BJ (cell line): ENCODE measurements around the gene ADAM19. TPM values are rescaled to one million over a fixed set of nuclear protein-coding genes. Genes with fewer than 3 reads are reported as not detected.

Experiments used
- CTCF ChIA-PET: fragments of 350-600 bp; formaldehyde crosslinking; extraction: SDS; loops from one replicate; lab custom pipeline; 2021; ENCODE audit warnings: antibody characterized with exemption, inconsistent platforms; lab: Yijun Ruan, JAX
- POLR2A ChIA-PET: fragments of 300-600 bp; sonication (Branson Sonifier 250); formaldehyde crosslinking; extraction: SDS; loops from one replicate; lab custom pipeline; 2021; ENCODE audit warnings: antibody characterized with exemption; lab: Charles Lee
- DNase-seq: peaks from one replicate; pipeline ENCODE4 v3.0.0-alpha.2; 2011; ENCODE audit warnings: low read depth
- H3K27me3 ChIP-seq: 2 replicates; pipeline ENCODE4 v1.6.0; 2011; ENCODE audit warnings: low read length; ENCODE audit not compliant: control insufficient read depth, insufficient read depth
- H3K36me3 ChIP-seq: 2 replicates; pipeline ENCODE4 v1.5.1; 2011; ENCODE audit warnings: low read length; ENCODE audit not compliant: control insufficient read depth, insufficient read depth
- H3K4me3 ChIP-seq: 2 replicates; pipeline ENCODE4 v1.5.1; 2011; ENCODE audit warnings: low read depth, mild to moderate bottlenecking, control low read depth, low read length
- polyA plus RNA-seq: library from polyadenylated mRNA; depleted of rRNA; stranded (reverse); fragments of >200 nt; gene quantifications from 2 replicates; pipeline ENCODE4 v1.2.3, GENCODE V29; 2011
- TF ChIP-seq, protein P1 (sequence below): IDR thresholded peaks from 2 replicates; pipeline ENCODE4 v1.5.1; 2011; ENCODE audit warnings: low read depth, mild to moderate bottlenecking, control low read depth, inconsistent platforms, low read length, moderate library complexity; ENCODE audit not compliant: insufficient read depth

The ADAM19 gene
- polyA plus RNA-seq, 1 experiment: 68.3 TPM

DNA sequence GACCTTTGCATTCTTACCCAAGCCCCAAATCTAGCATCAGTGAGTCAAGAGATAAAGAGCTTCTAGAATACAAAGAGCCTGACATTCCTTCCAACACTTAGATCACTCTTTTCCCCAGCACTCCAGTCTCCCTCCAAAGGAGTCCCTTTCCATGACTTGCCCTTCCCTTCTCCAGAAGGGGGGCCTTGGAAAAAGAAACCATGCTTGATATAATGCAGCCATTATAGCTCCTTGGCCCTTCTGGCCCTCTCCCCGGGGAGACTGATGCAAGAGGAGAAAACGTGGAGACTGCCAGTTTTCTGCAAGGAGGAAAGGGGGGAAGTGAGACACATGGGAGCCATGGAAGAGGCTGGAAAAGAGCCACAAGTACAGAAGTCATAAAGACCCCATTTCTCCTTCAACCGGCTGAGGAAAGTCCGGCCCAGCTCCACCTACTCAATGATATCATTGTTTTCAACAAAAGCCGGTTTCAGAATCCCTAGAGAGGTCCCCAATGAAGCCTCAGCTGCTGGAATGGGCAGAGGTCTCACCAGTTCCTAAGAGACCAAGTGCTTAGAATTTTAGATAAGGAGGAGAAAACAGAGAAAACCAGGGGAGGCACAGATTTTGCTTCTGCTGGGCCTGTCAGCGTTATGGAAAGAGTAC lies 29.0 kb downstream of the ADAM19 start:
- TF ChIP-seq, protein P1, sequence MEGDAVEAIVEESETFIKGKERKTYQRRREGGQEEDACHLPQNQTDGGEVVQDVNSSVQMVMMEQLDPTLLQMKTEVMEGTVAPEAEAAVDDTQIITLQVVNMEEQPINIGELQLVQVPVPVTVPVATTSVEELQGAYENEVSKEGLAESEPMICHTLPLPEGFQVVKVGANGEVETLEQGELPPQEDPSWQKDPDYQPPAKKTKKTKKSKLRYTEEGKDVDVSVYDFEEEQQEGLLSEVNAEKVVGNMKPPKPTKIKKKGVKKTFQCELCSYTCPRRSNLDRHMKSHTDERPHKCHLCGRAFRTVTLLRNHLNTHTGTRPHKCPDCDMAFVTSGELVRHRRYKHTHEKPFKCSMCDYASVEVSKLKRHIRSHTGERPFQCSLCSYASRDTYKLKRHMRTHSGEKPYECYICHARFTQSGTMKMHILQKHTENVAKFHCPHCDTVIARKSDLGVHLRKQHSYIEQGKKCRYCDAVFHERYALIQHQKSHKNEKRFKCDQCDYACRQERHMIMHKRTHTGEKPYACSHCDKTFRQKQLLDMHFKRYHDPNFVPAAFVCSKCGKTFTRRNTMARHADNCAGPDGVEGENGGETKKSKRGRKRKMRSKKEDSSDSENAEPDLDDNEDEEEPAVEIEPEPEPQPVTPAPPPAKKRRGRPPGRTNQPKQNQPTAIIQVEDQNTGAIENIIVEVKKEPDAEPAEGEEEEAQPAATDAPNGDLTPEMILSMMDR: no peak
- ChIA-PET POLR2A (interaction anchor here (0.6 kb wide), 1 partner anchor 11 kb away, joined by 4 read pairs; no protein-coding TSS in a partner anchor), CTCF (interaction anchor here (1.2 kb wide), 1 partner anchor 12 kb away, joined by 3 read pairs; no protein-coding TSS in a partner anchor)
- DNase-seq: no peak
- Histone ChIP-seq H3K36me3 (no peaks in the 10 kb centered on the region), H3K27me3 (no peaks in the 10 kb centered on the region), H3K4me3 (no peak overlapping the region)

DNA sequence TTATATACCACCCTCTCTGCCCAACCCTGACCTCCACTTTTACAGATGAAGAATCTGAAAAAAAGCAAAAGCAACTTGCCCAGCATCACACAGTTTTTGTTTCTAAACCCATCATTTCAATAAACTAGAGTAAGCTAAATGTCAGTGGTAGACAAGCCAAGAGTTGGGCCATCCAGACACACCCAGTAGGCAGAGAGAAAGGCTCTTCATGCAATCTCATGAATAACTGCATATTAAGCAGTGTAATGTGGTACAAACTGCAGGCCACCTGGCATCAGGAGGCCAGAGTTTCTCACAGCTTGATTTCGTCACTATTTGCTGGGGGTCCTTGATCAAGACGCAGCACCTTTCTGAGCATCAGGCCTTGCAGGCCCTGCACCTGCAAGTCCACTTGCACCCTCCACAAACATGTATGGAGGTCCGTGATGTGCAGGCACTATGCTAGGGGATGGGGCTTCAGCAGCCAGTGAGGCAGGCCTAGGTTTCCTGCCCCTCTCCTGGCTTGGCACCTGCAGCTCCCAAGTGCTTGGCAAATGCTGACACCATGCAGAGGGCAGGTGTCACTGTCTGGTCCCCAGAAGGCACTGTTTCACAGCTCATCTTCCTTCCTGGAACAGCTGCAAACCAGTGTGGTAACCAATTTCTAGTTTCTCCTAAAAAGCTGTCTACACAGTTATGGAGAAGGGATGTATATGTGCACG lies 29.8 kb downstream of the ADAM19 start:
- H3K27me3 ChIP-seq: no peaks in the 10 kb centered on the region
- TF ChIP-seq, protein P1: no peak
- CTCF ChIA-PET: interaction anchor here (1.2 kb wide), 1 partner anchor 11 kb away, joined by 3 read pairs; no protein-coding TSS in a partner anchor
- POLR2A ChIA-PET: no interaction called here
- no peaks in the 10 kb centered on the region for H3K36me3 ChIP-seq
- no peak for DNase-seq
- no peak overlapping the region for H3K4me3 ChIP-seq

DNA sequence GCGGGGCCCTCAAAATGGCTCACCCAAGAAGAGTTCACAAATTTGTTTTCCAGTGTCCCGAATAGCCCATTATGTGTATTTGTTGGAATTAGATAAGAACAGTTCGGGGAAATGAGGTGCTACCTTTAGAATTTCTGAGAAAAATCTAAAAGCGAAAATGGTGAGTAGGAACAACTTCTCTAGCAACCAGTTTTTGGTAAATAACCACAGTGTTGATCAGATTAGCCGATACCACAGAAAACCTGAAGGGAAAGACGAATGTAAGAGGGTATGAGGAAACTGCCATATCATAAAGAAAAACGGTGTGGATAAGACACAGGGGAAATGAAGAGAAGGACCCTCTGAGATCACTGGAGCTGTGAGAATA lies 31.0 kb downstream of the ADAM19 start:
- POLR2A ChIA-PET: no interaction called here
- no peak for DNase-seq
- CTCF ChIA-PET: interaction anchor here (0.6 kb wide), 1 partner anchor 73 kb away, joined by 3 read pairs; no protein-coding TSS in a partner anchor
- TF ChIP-seq, protein P1: no peak
- no peaks in the 10 kb centered on the region for H3K36me3 ChIP-seq
- H3K4me3 ChIP-seq: no peak overlapping the region
- H3K27me3 ChIP-seq: no peaks in the 10 kb centered on the region

DNA sequence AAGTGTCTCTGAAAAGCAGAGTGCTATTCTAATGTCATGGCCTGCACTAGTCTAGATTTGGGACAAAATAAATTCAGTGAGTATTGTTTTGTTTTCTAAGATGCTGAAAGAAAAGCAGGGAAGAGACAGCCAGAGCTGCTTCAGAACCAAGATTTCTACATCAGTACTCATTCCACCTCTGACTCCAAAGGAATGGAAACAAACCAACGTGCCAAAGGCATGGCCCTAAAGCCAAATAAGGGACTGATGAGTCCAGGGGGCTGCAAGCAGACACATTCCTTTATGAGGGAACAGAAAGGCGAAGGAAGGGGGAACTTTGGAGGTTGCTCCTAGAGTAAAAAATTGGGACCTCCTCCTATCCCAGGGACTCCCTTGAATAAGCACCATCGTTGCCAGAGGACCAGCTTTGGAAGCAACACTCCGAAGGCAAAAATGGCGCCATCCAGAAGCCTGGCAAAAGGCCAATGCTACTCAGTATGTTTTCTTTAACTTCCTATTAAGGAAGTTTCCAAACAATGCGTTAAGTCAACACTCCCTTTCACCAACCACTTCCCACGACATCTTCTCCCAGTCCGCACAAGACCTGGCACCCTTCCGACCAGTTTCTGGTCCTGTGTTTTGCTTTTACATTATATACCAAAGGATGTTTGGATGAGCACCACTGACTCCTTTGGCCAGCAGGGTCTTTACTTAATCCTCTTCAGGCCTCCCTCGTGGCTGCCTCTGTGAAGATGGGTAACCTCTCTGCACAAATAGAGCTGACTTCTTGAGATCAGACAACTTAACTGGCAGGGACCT lies 31.6 kb downstream of the ADAM19 start:
- no peaks in the 10 kb centered on the region for H3K36me3 ChIP-seq
- no peaks in the 10 kb centered on the region for H3K27me3 ChIP-seq
- no peak for DNase-seq
- ChIA-PET POLR2A (interaction anchor here (0.6 kb wide), 1 partner anchor 80 kb away, joined by 3 read pairs; no protein-coding TSS in a partner anchor), CTCF (interaction anchor here (0.6 kb wide), 1 partner anchor 74 kb away, joined by 3 read pairs; no protein-coding TSS in a partner anchor)
- H3K4me3 ChIP-seq: no peak overlapping the region
- TF ChIP-seq, protein P1: no peak
